Sciatic nerve (tissue), 2 donors: ENCODE measurements around the gene NUP160. TPM values are rescaled to one million over a fixed set of nuclear protein-coding genes. Genes with fewer than 3 reads are reported as not detected.
"Not testable (repeated sequence)": the region's sequence is repeated elsewhere in the genome, so short reads cannot be mapped to it uniquely, and the experiment has no call there.

ENCODE experiments used
- ATAC-seq: fragments of 200-7000 bp; cut with Tn5 transposase; one replicate; pipeline ENCODE4 v1.9.1; 2020; ENCODE audit warnings: mild to moderate bottlenecking, moderate library complexity
- DNase-seq: peaks from one replicate; pipeline ENCODE4 v3.0.0-alpha.2; 2020; ENCODE audit warnings: low spot score
- intact Hi-C: fragments of 100-400 bp; cut with DNase I; formaldehyde crosslinking; loops from one replicate; pipeline ENCODE4 v1.14.2; 2022
- total RNA-seq: library from RNA; stranded (reverse); fragmentation: NEBNext Ultra II Directional; extraction: Animal tissue kit (Norgen Biotek cat#: 25700); gene quantifications from one replicate; pipeline ENCODE4 v1.2.1, GENCODE V29; 2021
- donor health status: DM: no; HTN: no; CAD: no.
- donor health status: DM: no; HTN: no; CAD: no.

The NUP160 gene
- total RNA-seq, 1 donor from 2014 or later, result 48.0 TPM

- no peak for ATAC-seq
- DNase-seq, result no peak
- intact Hi-C loops, result no loop called here
Measured at GRCh38 chr11:47756208-47756607, 91.9 kb downstream of the NUP160 start.

- DNase-seq (no peak), ATAC-seq (no peak)
- intact Hi-C loops, result no loop called here
Measured at GRCh38 chr11:47750725-47751124, 97.4 kb downstream of the NUP160 start.

- ATAC-seq, DNase-seq, intact Hi-C loops: not testable (repeated sequence)
Measured at GRCh38 chr11:47742494-47742893, 105.7 kb downstream of the NUP160 start.

DNA sequence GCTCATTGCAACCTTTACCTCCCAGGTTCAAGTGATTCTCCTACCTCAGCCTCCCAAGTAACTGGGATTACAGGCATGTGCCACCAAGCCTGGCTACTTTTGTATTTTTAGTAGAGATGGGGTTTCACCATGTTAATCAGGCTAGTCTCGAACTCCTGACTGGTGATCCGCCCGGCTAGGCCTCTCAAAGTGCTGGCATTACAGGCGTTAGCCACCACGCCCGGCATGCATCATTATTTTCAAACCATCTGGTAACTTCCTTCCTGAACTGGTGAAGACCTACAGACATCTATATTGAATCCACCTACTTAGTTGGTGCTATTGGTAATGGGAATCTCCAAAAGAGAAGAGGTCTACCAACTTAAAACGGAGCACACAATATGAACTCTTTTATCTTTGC lies 110.3 kb downstream of the NUP160 start:
- intact Hi-C loops, ATAC-seq, DNase-seq: not testable (repeated sequence)

GRCh38 chr11:47732271-47732670 lies 115.9 kb downstream of the NUP160 start:
- ATAC-seq, result no peak
- intact Hi-C loops, result no loop called here
- no peak for DNase-seq

DNA sequence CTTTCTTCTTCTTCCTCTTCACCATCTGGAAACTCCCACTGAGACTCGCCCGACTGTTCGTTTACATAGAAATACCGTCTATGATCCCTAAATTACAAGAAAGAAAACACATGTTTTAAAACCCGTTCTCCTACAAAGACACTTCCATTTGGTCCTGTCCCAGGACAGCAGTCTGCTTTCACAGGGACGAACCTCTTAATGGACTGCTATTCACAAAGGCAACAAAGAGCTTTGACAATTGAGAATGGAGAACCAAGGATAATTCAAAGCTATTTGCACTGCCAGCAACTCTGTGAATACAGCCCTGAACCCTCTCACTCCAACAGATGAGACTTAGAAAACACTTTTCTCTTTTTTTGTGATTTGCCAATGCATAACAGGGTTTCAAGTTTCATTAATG lies 116.7 kb downstream of the NUP160 start:
- intact Hi-C loops, result no loop called here
- ATAC-seq (no peak), DNase-seq (no peak)

Other genes with a start within 250 kb of the NUP160 start
- gene MTCH2, start 205.8 kb downstream of the NUP160 start, total RNA-seq, result 41.4 TPM
- 1.8 TPM for gene AGBL2, start 133.0 kb downstream of the NUP160 start, total RNA-seq
- 153 TPM for gene FNBP4, start 81.0 kb downstream of the NUP160 start, total RNA-seq
- 35.1 TPM for gene PTPRJ, start 132.2 kb upstream of the NUP160 start, total RNA-seq